Right atrium auricular region (tissue), 2 donors: ENCODE results near the gene TMEM178B. TPM values are rescaled to one million over a fixed set of nuclear protein-coding genes. Genes with fewer than 3 reads are reported as not detected.

ENCODE experiments used
- DNase-seq: peaks from one replicate; pipeline ENCODE4 v3.0.0-alpha.2; 2019; ENCODE audit warnings: low spot score
- H3K27ac ChIP-seq, 2 donors: fragments of 200-600 bp; sonication (generic); 1 replicate in 1 of 2; 2 replicates in 1 of 2; pipeline ENCODE4 v1.5.1; 2016 to 2019
- H3K27me3 ChIP-seq, 2 donors: fragments of 200-600 bp; sonication (generic); one replicate each; pipeline versions ENCODE4 v1.5.1 to v1.6.0; 2017 to 2019
- H3K36me3 ChIP-seq: fragments of 200-600 bp; sonication (generic); one replicate; pipeline ENCODE4 v1.5.1; 2016
- H3K4me1 ChIP-seq, 2 donors: fragments of 200-600 bp; sonication (generic); one replicate each; pipeline versions ENCODE4 v1.5.1 to v1.6.0; 2017 to 2019
- H3K4me3 ChIP-seq, 2 donors: fragments of 200-600 bp; sonication (generic); 1 replicate in 1 of 2; 2 replicates in 1 of 2; pipeline ENCODE4 v1.5.1; 2017 to 2019; ENCODE audit warnings: mild to moderate bottlenecking in 1 of 2, moderate library complexity in 1 of 2
- H3K9me3 ChIP-seq, 2 donors: fragments of 200-600 bp; sonication (generic); one replicate each; pipeline ENCODE4 v1.5.1; 2019
- CTCF ChIP-seq, 2 donors: fragments of 200-600 bp; sonication (generic); IDR thresholded peaks; one replicate each; pipeline ENCODE4 v1.5.1; 2019; ENCODE audit warnings: antibody characterized with exemption in 2 of 2
- total RNA-seq, 2 donors: library from RNA; depleted of rRNA; stranded (reverse); fragments of >200 nt; gene quantifications; one replicate each; pipeline ENCODE4 v1.1.0, GENCODE V29; 2016

The TMEM178B gene
- total RNA-seq, 2 donors from 2014 or later = 15.8 to 48.7 TPM

- Histone ChIP-seq H3K4me3 (no peak overlapping the region), H3K27ac (peak overlapping the region in 1 of 2 donors; percentile 79), H3K4me1 (peaks cover 0 to 40% of the 10 kb centered on the region in 2 donors), H3K36me3 (no peaks in the 10 kb centered on the region), H3K9me3 (no peaks in the 10 kb centered on the region), H3K27me3 (no peaks in the 10 kb centered on the region)
- no peak for DNase-seq
- TF ChIP-seq CTCF (IDR thresholded peaks at IDR 0.05) = no peak
Observed at GRCh38 chr7:141288626-141289025, 214.8 kb downstream of the TMEM178B start.

GRCh38 chr7:141290365-141290764, 216.5 kb downstream of the TMEM178B start:
- no peak for TF ChIP-seq CTCF (IDR thresholded peaks at IDR 0.05)
- peak overlapping the region in 1 of 2 donors; percentile 63 for H3K27ac ChIP-seq

GRCh38 chr7:141290973-141291372, 217.1 kb downstream of the TMEM178B start:
- Histone ChIP-seq H3K27ac (peak overlapping the region; percentile 55 to 63), H3K27me3 (no peaks in the 10 kb centered on the region), H3K4me1 (peaks cover 0 to 48% of the 10 kb centered on the region in 2 donors), H3K4me3 (no peak overlapping the region), H3K36me3 (no peaks in the 10 kb centered on the region), H3K9me3 (no peaks in the 10 kb centered on the region)
- no peak for TF ChIP-seq CTCF (IDR thresholded peaks at IDR 0.05)
- DNase-seq = no peak

More at GRCh38 chr7:141290365-141290764, 216.5 kb downstream of the TMEM178B start:
- H3K36me3 ChIP-seq = no peaks in the 10 kb centered on the region
- DNase-seq = no peak
- H3K4me3 ChIP-seq = no peak overlapping the region
- H3K27me3 ChIP-seq = no peaks in the 10 kb centered on the region
- H3K4me1 ChIP-seq = peaks cover 0 to 48% of the 10 kb centered on the region in 2 donors
- no peaks in the 10 kb centered on the region for H3K9me3 ChIP-seq

GRCh38 chr7:141291541-141291940, 217.7 kb downstream of the TMEM178B start:
- no peak for TF ChIP-seq CTCF (IDR thresholded peaks at IDR 0.05)
- no peak overlapping the region for H3K4me3 ChIP-seq
- no peak for DNase-seq
- no peaks in the 10 kb centered on the region for H3K27me3 ChIP-seq
- H3K4me1 ChIP-seq = peaks cover 0 to 48% of the 10 kb centered on the region in 2 donors
- H3K36me3 ChIP-seq = no peaks in the 10 kb centered on the region
- peak overlapping the region; percentile 55 to 63 for H3K27ac ChIP-seq
- H3K9me3 ChIP-seq = no peaks in the 10 kb centered on the region

- H3K36me3 ChIP-seq = no peaks in the 10 kb centered on the region
- no peak overlapping the region for H3K27ac ChIP-seq
- no peaks in the 10 kb centered on the region for H3K27me3 ChIP-seq
- peaks cover 0 to 32% of the 10 kb centered on the region in 2 donors for H3K4me1 ChIP-seq
- H3K9me3 ChIP-seq = no peaks in the 10 kb centered on the region
- no peak overlapping the region for H3K4me3 ChIP-seq
- TF ChIP-seq CTCF (IDR thresholded peaks at IDR 0.05) = no peak
- DNase-seq = no peak
Observed at GRCh38 chr7:141294143-141294829, 220.4 kb downstream of the TMEM178B start.
